Activated naive CD4-positive, alpha-beta T cell treated with anti-CD3 and anti-CD28 coated beads, Interleukin-2, amount 10 ng/mL, durations not matched to agents 7 days and 5 days (primary cell): ENCODE data around the gene TRPC4.

Source experiments
- CTCF ChIA-PET: fragments of 350-600 bp; sonication (Branson Sonifier 250); formaldehyde crosslinking; loops from one replicate; lab custom pipeline; 2021; ENCODE audit warnings: antibody characterized with exemption; lab: Charles Lee
- DNase-seq: peaks from one replicate; pipeline ENCODE4 v3.0.0-alpha.2; 2020
- H3K27ac Mint-ChIP-seq: one replicate; pipeline ENCODE4 v1.8.0; 2021; ENCODE audit warnings: mild to moderate bottlenecking, moderate library complexity, mixed read lengths
- H3K27me3 Mint-ChIP-seq: one replicate; pipeline ENCODE4 v1.8.0; 2021; ENCODE audit warnings: mild to moderate bottlenecking, mixed read lengths
- H3K36me3 Mint-ChIP-seq: one replicate; pipeline ENCODE4 v1.8.0; 2021; ENCODE audit warnings: mixed read lengths
- H3K4me1 Mint-ChIP-seq: one replicate; pipeline ENCODE4 v1.8.0; 2021; ENCODE audit warnings: mixed read lengths
- H3K4me3 Mint-ChIP-seq: one replicate; pipeline ENCODE4 v1.8.0; 2021; ENCODE audit warnings: mild to moderate bottlenecking, moderate library complexity, mixed read lengths
- H3K9me3 Mint-ChIP-seq: one replicate; pipeline ENCODE4 v1.8.0; 2021; ENCODE audit warnings: mixed read lengths

The TRPC4 gene

DNA sequence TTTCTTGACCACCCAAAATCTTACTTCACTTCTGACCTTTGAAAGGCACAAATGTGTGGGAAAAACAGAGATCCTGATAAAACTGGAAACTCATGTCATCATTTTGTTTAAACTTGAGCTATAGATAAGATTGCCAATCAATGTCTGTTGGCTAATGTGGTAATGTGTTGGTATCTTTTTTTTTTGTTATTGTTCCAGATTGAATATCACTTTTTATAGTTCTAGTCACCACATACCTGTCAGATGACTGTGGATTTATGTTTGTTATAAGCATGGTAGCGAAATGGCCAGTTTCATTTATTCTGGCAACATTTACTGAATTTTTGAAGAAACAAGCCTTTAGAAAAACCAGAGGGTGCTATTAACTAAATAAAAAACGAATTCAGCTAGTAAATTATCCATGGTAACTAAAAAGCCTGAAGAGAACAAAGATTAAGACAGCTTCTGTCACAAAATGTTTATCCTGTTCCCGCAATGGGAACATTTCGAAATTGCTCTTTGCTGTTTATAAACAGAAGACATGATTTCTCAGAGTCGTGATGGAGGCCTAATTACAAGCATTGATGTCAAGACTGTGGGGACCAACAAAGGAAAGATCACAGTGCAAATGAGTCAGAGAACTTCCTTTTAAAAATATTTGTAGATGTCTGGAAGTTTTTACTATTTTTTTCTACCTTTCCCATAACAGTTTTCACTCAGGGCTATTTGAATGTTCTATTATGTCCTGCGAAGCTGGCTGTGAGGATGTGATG is 188.1 kb downstream of the TRPC4 start:
- DNase-seq = no peak
- peaks cover 2% of the 10 kb centered on the region for H3K9me3 Mint-ChIP-seq
- no peaks in the 10 kb centered on the region for H3K4me1 Mint-ChIP-seq
- H3K4me3 Mint-ChIP-seq = no peak overlapping the region
- H3K27me3 Mint-ChIP-seq = no peaks in the 10 kb centered on the region
- H3K36me3 Mint-ChIP-seq = no peaks in the 10 kb centered on the region
- H3K27ac Mint-ChIP-seq = no peak overlapping the region
- CTCF ChIA-PET = no interaction called here

DNA sequence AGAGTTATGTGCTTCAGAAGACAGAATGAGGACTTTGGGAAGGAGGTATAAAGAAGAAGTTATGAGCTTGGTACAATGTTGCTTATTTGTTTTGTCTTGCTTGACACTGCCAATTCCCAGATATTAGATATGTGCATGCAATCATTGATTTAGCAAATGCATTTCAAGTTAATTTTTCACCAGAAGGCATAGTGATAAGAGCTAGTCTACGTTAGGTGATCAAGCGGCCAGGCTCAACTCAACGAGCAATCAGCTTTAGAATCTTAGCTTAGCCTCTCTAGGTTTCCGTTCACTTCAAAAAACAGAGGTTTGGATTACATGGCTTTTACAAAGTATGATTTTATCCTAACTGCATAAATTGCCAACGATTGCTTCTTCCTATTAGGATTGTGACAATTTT is 189.4 kb downstream of the TRPC4 start:
- Mint-ChIP-seq H3K4me1 (no peaks in the 10 kb centered on the region), H3K4me3 (no peak overlapping the region), H3K27ac (no peak overlapping the region), H3K9me3 (no peaks in the 10 kb centered on the region), H3K27me3 (no peaks in the 10 kb centered on the region), H3K36me3 (no peaks in the 10 kb centered on the region)
- no peak for DNase-seq
- CTCF ChIA-PET = no interaction called here

GRCh38 chr13:37679043-37679442 is 190.5 kb downstream of the TRPC4 start:
- no peak for DNase-seq
- Mint-ChIP-seq H3K9me3 (no peaks in the 10 kb centered on the region), H3K4me1 (no peaks in the 10 kb centered on the region), H3K27me3 (no peaks in the 10 kb centered on the region), H3K27ac (no peak overlapping the region), H3K4me3 (no peak overlapping the region), H3K36me3 (no peaks in the 10 kb centered on the region)
- CTCF ChIA-PET = no interaction called here

DNA sequence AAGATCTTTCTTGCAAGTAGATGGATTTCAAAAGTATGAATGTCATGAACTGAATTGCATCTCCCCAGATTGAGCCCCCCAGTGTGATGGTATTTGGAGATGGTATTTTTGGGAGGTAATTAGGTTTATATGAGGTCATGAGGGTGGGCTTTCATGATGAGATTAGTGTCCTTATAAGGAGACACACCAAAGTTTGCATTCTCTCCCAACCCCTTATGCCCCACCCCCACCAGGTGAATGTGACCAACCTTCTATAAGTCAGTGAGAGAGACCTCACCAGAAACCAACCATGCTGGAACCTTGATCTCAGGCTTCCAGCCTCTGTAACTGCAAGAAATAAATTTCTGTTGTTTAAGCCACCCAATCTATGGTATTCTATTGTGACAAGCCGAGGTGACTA is 199.7 kb downstream of the TRPC4 start:
- no peaks in the 10 kb centered on the region for H3K36me3 Mint-ChIP-seq
- H3K27me3 Mint-ChIP-seq = no peaks in the 10 kb centered on the region
- H3K4me3 Mint-ChIP-seq = no peak overlapping the region
- no peak overlapping the region for H3K27ac Mint-ChIP-seq
- CTCF ChIA-PET = no interaction called here
- H3K9me3 Mint-ChIP-seq = no peaks in the 10 kb centered on the region
- no peak for DNase-seq
- H3K4me1 Mint-ChIP-seq = no peaks in the 10 kb centered on the region

DNA sequence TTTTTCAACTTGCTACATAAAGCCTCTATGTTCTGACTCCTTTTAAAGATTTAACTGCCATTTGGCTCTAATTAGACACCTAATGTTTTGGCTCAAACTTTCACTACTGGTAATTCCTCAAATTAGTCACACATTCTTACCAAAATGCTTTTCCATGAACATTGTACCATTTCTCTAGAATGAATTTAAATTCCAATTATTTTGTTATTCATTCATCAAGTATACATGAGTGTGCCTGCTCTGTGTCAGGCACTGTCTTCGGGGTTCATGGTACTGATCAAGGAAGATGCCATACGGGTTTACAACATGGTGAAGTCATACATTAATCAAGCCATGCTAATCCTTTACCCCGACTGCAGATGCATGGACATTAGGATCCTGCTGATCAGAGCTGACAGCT is 201.9 kb downstream of the TRPC4 start:
- no peak for DNase-seq
- H3K27ac Mint-ChIP-seq = no peak overlapping the region
- H3K36me3 Mint-ChIP-seq = no peaks in the 10 kb centered on the region
- H3K4me1 Mint-ChIP-seq = no peaks in the 10 kb centered on the region
- no peaks in the 10 kb centered on the region for H3K27me3 Mint-ChIP-seq
- CTCF ChIA-PET = no interaction called here
- H3K4me3 Mint-ChIP-seq = no peak overlapping the region
- H3K9me3 Mint-ChIP-seq = peaks cover 3% of the 10 kb centered on the region

DNA sequence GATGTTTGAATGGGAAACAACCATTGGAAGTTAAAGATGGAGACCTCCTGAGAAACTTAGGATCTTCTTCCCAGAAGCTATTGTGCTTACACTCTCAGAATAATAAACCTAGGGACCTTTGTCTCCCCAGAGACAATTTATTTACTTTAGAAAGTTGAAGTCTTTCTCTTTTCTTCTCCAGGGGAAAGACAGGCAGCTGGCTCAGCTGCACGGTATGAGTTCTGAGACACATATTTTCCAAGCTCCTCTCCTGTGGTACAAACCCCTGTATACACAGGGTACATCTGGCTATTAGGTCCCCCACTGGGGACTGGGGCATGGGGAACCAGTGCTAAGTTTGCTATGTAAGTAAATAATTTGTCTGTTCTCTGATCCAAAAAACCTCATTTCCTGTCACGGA is 203.5 kb downstream of the TRPC4 start:
- no peak overlapping the region for H3K4me3 Mint-ChIP-seq
- peaks cover 3% of the 10 kb centered on the region for H3K9me3 Mint-ChIP-seq
- no peak overlapping the region for H3K27ac Mint-ChIP-seq
- CTCF ChIA-PET = no interaction called here
- H3K36me3 Mint-ChIP-seq = no peaks in the 10 kb centered on the region
- no peak for DNase-seq
- no peaks in the 10 kb centered on the region for H3K4me1 Mint-ChIP-seq
- H3K27me3 Mint-ChIP-seq = no peaks in the 10 kb centered on the region

GRCh38 chr13:37665420-37665819 is 204.2 kb downstream of the TRPC4 start:
- no peak for DNase-seq
- Mint-ChIP-seq H3K27ac (no peak overlapping the region), H3K4me3 (no peak overlapping the region), H3K36me3 (no peaks in the 10 kb centered on the region), H3K9me3 (peaks cover 3% of the 10 kb centered on the region), H3K27me3 (no peaks in the 10 kb centered on the region), H3K4me1 (no peaks in the 10 kb centered on the region)
- CTCF ChIA-PET = no interaction called here

GRCh38 chr13:37663724-37664123 is 205.8 kb downstream of the TRPC4 start:
- no peaks in the 10 kb centered on the region for H3K27me3 Mint-ChIP-seq
- H3K36me3 Mint-ChIP-seq = no peaks in the 10 kb centered on the region
- DNase-seq = no peak
- no peak overlapping the region for H3K27ac Mint-ChIP-seq
- H3K4me3 Mint-ChIP-seq = no peak overlapping the region
- no peaks in the 10 kb centered on the region for H3K4me1 Mint-ChIP-seq
- peaks cover 3% of the 10 kb centered on the region for H3K9me3 Mint-ChIP-seq
- CTCF ChIA-PET = no interaction called here

GRCh38 chr13:37662624-37663023 is 206.9 kb downstream of the TRPC4 start:
- Mint-ChIP-seq H3K9me3 (peaks cover 3% of the 10 kb centered on the region), H3K36me3 (no peaks in the 10 kb centered on the region), H3K4me3 (no peak overlapping the region), H3K27ac (no peak overlapping the region), H3K4me1 (no peaks in the 10 kb centered on the region), H3K27me3 (no peaks in the 10 kb centered on the region)
- DNase-seq = no peak
- CTCF ChIA-PET = no interaction called here

- Mint-ChIP-seq H3K4me3 (no peak overlapping the region), H3K4me1 (no peaks in the 10 kb centered on the region), H3K9me3 (no peaks in the 10 kb centered on the region), H3K27ac (no peak overlapping the region), H3K27me3 (no peaks in the 10 kb centered on the region), H3K36me3 (no peaks in the 10 kb centered on the region)
- no peak for DNase-seq
- CTCF ChIA-PET = no interaction called here
These were observed 211.6 kb downstream of the TRPC4 start for GRCh38 chr13:37657956-37658355.

DNA sequence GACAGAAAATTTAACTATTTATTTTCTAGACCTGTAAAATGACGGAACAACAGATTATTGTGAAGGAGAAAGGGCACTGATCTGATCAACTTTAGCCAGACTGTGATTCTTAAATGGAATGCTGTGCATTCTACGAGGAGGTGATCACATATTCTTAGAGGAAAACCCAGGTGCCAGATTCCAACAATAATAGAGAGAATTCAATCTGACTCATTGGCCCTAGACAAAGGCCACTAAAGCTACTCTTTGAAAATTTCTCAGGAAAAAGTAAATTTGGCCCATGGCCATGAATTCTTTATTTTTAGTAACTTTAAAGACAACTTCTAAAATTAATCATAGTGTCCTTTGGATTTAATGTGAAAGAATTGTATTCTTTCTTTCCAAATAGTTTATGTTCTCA is 212.4 kb downstream of the TRPC4 start:
- Mint-ChIP-seq H3K36me3 (no peaks in the 10 kb centered on the region), H3K27ac (no peak overlapping the region), H3K4me1 (no peaks in the 10 kb centered on the region), H3K9me3 (no peaks in the 10 kb centered on the region), H3K4me3 (no peak overlapping the region), H3K27me3 (no peaks in the 10 kb centered on the region)
- DNase-seq = no peak
- CTCF ChIA-PET = no interaction called here

DNA sequence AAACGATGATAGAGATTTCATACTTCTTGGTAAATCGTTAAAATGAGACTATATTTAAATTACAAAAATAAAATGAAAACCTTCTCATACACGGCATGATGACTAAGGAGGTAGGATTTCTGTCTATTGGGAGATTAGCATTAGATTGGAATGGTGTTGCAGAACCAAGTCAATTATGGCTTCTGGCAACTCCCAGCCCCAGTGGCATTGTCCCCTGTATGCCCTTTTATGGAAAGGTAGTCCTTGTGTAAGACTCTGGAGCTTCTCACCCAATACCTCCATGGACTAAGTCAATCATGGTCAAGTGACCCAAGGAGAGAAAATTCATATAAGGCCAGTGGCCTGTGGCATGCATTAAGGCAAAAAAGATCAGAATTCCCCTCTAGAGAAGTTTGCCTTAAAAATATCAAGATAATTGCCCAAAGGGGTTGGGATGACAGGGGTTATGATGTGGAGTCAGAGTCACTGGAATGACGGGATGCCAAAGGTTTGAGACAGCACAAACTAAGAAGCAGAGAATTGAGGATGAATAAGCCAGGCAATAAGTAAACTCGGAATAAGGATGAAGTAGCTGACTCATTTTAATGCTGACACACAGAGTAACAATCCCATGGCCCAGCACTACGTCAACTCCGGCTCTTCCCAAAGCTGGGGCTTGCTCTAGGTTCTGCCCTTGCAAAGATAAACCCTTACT is 213.2 kb downstream of the TRPC4 start:
- no peaks in the 10 kb centered on the region for H3K27me3 Mint-ChIP-seq

DNA sequence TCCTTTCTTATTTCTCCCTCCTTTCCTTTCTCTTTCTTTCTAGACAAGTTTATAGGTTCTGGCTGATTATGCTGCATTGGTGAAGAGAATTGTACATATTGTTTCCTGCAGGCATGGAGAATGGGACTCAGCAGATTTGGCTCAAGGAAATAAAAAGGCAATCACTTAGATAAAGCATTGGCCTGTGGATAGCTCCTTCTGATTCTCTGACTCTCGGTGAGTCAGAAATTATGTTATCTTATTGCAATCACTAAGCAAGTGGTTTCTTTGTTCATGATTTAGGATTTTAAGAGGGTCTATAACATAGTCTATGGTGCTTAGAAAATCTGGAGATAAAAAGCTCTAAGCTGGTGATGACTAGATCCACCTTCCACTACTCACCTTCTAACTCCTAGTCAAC is 217.0 kb downstream of the TRPC4 start:
- Mint-ChIP-seq H3K9me3 (no peaks in the 10 kb centered on the region), H3K27me3 (no peaks in the 10 kb centered on the region), H3K4me1 (no peaks in the 10 kb centered on the region), H3K4me3 (no peak overlapping the region), H3K27ac (no peak overlapping the region), H3K36me3 (no peaks in the 10 kb centered on the region)
- no peak for DNase-seq
- CTCF ChIA-PET = no interaction called here

More for the DNA sequence above, 213.2 kb downstream of the TRPC4 start:
- no peak overlapping the region for H3K4me3 Mint-ChIP-seq
- H3K36me3 Mint-ChIP-seq = no peaks in the 10 kb centered on the region
- DNase-seq = no peak
- CTCF ChIA-PET = no interaction called here
- no peaks in the 10 kb centered on the region for H3K4me1 Mint-ChIP-seq
- H3K27ac Mint-ChIP-seq = no peak overlapping the region
- H3K9me3 Mint-ChIP-seq = no peaks in the 10 kb centered on the region

GRCh38 chr13:37651891-37652290 is 217.7 kb downstream of the TRPC4 start:
- no peak overlapping the region for H3K27ac Mint-ChIP-seq
- no peaks in the 10 kb centered on the region for H3K9me3 Mint-ChIP-seq
- no peaks in the 10 kb centered on the region for H3K4me1 Mint-ChIP-seq
- no peak for DNase-seq
- no peak overlapping the region for H3K4me3 Mint-ChIP-seq
- CTCF ChIA-PET = no interaction called here
- no peaks in the 10 kb centered on the region for H3K27me3 Mint-ChIP-seq
- no peaks in the 10 kb centered on the region for H3K36me3 Mint-ChIP-seq

DNA sequence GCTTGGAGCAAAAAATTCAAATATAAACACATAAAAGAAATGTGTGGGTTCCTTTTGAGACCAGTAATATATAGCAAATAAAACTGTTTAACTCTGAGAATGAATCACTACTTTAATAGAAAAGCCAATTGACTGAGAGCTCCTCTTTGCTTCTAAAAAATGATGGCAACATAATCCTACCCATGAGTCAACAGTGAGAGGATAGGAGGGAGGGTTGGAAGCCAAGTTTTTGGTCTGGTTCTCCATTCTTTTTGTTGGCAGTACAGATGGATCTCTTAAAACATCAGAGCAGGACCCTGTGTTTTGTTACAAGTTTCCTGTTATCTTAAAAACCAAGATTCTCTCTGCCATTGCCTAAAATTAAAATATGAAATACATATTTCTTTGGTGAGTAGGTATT is 221.0 kb downstream of the TRPC4 start:
- no peaks in the 10 kb centered on the region for H3K36me3 Mint-ChIP-seq
- no peaks in the 10 kb centered on the region for H3K27me3 Mint-ChIP-seq
- H3K27ac Mint-ChIP-seq = no peak overlapping the region
- no peaks in the 10 kb centered on the region for H3K4me1 Mint-ChIP-seq
- no peak for DNase-seq
- CTCF ChIA-PET = no interaction called here
- no peaks in the 10 kb centered on the region for H3K9me3 Mint-ChIP-seq
- H3K4me3 Mint-ChIP-seq = no peak overlapping the region
